Ishikawa (cell line): ENCODE results near the gene ACVR1.

ENCODE experiments used
- CEBPB ChIP-seq: IDR thresholded peaks from 2 replicates; pipeline ENCODE4 v1.6.1; 2012
- CREB1 ChIP-seq: IDR thresholded peaks from 2 replicates; pipeline ENCODE4 v1.6.1; 2012; ENCODE audit warnings: low read depth
- EGR1 ChIP-seq: IDR thresholded peaks from 2 replicates; pipeline ENCODE4 v1.6.1; 2012
- EP300 ChIP-seq: IDR thresholded peaks from 2 replicates; pipeline ENCODE4 v1.6.1; 2012; ENCODE audit warnings: borderline replicate concordance
- FOXM1 ChIP-seq: IDR thresholded peaks from 2 replicates; pipeline ENCODE4 v1.6.1; 2012; ENCODE audit warnings: low read depth, borderline replicate concordance
- MAX ChIP-seq: IDR thresholded peaks from 2 replicates; pipeline ENCODE4 v1.6.1; 2012
- NFIC ChIP-seq: IDR thresholded peaks from 2 replicates; pipeline ENCODE4 v1.6.1; 2012
- RAD21 ChIP-seq: IDR thresholded peaks from 2 replicates; pipeline ENCODE4 v1.6.1; 2012; ENCODE audit warnings: low read depth
- REST ChIP-seq: IDR thresholded peaks from 2 replicates; pipeline ENCODE4 v1.6.1; 2012; ENCODE audit warnings: low read depth, mild to moderate bottlenecking
- TAF1 ChIP-seq: IDR thresholded peaks from 2 replicates; pipeline ENCODE4 v1.6.1; 2012; ENCODE audit warnings: low read depth, mild to moderate bottlenecking
- TCF12 ChIP-seq: IDR thresholded peaks from 2 replicates; pipeline ENCODE4 v1.6.1; 2012; ENCODE audit warnings: low read depth
- TEAD4 ChIP-seq: IDR thresholded peaks from 2 replicates; pipeline ENCODE4 v1.6.1; 2012
- USF1 ChIP-seq: IDR thresholded peaks from 2 replicates; pipeline ENCODE4 v1.6.1; 2012
- YY1 ChIP-seq: IDR thresholded peaks from 2 replicates; pipeline ENCODE4 v1.6.1; 2012; ENCODE audit warnings: low read depth
- ZBTB7A ChIP-seq: IDR thresholded peaks from 2 replicates; pipeline ENCODE4 v1.6.1; 2012; ENCODE audit warnings: low read depth

Gene ACVR1

GRCh38 chr2:157845081-157845480 lies 31.0 kb downstream of the ACVR1 start:
- TF ChIP-seq TAF1 (no peak), FOXM1 (no peak), CREB1 (no peak)

GRCh38 chr2:157843935-157844334 lies 32.2 kb downstream of the ACVR1 start:
- no peak for TF ChIP-seq ZBTB7A
- no peak for TF ChIP-seq TCF12
- no peak for TF ChIP-seq TAF1
- no peak for TF ChIP-seq RAD21
- TF ChIP-seq CEBPB, result no peak
- TF ChIP-seq NFIC, result no peak
- TF ChIP-seq EP300, result no peak
- TF ChIP-seq REST, result no peak
- TF ChIP-seq CREB1, result no peak
- no peak for TF ChIP-seq TEAD4
- TF ChIP-seq YY1, result no peak
- TF ChIP-seq MAX, result no peak
- TF ChIP-seq FOXM1, result no peak
- no peak for TF ChIP-seq EGR1
- no peak for TF ChIP-seq USF1

GRCh38 chr2:157843081-157843480 lies 33.0 kb downstream of the ACVR1 start:
- TF ChIP-seq REST, result no peak
- TF ChIP-seq NFIC, result no peak
- no peak for TF ChIP-seq TAF1
- TF ChIP-seq TEAD4, result no peak
- TF ChIP-seq TCF12, result no peak
- TF ChIP-seq ZBTB7A, result no peak
- no peak for TF ChIP-seq MAX
- no peak for TF ChIP-seq EP300
- no peak for TF ChIP-seq USF1

GRCh38 chr2:157842106-157842879 lies 33.8 kb downstream of the ACVR1 start:
- TF ChIP-seq CREB1 (no peak), MAX (no peak), FOXM1 (no peak), YY1 (no peak)

- TF ChIP-seq USF1 (no peak), REST (no peak), YY1 (no peak), CREB1 (no peak), EP300 (no peak), MAX (no peak), ZBTB7A (no peak), RAD21 (no peak), EGR1 (no peak), NFIC (no peak)
These were observed 34.6 kb downstream of the ACVR1 start for GRCh38 chr2:157841485-157841884.
